ENCODE results near the gene FN1.

Gene FN1

DNA sequence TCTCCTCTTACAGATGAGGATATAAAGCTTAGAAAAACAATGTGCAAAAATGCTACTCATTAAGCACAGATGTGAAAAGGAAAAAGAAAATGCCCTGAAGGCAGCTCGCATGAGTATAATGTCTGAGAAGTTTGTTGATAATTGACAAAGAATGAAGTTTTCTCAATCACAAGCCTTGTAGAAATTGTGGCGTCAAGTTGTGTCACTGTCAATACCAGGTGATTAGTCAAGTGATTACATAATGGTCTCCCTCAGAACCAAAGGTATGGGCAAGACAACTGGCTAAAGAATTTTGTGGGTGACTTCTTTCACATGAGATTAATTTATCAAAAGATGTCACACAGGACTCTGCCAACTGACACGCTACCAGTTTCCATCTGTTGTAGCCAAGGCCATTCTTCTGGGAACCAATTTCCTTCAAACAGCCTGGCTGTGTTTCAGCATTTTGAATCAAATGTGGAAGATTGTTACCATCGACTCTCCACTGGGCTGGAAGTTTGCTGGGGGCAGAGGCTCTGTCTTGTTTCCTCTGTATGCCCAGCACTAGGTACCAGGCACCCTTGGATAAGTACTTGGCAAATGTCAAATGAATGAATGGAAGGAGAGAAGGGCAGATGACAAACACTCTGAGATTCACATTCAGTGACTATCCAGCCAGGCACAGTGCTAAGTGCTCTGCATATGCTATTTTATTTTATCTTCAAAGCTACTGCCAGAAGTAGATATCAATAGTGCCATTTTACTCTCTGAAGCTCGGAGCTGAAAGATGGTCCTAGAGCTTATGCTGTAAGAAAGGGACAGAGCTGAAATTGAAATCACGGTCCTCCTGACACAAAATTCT is 5.9 kb upstream of the FN1 start:
- DNase-seq, result no peak

DNA sequence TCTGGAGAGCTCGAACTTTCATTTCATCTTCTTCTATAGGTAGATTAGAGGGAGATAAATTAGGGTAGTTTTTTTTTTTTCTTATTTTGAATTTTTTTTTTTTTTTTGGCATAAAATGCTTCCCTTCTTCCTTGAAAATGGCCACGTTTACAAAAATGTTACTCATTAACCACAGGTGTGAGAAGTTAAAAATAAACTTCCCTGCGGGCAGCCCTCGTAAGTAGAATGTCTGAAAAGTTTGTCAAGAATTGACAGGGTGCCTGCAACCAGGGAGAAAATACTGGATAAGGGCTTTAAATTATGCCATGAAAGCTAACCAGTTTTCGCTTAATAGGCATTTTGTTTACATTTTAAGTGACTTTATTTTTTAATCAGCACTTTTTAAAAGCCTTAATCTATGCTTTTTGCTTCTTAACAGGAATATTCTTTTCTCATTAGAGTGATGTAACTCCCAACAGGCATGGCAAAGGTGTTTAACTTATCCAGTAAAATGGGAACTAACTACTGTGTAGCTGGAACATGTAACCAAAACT is 4.2 kb upstream of the FN1 start:
- no peak for DNase-seq

DNA sequence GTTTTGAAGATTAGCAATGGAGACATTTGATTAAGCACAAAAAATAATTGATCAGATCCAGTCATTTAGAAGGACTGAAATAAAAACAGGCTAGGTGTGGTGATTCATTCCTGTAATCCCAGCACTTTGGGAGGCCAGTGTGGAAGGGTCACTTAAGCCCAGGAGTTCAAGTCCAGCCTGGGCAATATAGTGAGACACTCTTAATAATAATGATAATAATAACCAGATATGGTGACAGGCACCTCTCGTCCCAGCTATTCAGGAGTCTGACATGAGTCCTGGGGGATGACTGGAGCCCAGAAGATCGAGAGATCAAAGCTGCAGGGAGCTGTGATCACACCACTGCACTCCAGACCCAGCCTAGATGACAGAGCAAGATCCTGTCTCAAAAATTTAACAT is 3.5 kb upstream of the FN1 start:
- no peak for DNase-seq

DNA sequence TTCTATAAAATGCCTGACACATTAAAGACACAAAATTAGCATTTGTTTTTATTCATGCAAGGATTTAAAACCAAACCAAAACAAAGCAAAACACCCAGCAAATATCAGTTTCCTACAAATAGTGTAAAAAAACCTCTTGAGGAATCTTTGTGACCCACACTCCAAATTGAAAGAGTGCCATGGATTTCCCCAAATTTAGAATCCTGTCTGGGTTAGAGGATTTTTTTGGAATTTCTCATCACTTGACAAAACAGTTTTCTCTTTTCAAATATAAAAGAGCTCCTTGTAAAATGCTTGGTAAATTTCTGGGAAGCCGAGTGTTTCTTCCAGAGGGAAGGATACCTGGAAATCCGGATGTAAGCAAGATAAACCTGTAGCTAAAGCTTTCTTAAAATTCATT is 1.7 kb upstream of the FN1 start:
- DNase-seq, result no peak

DNA sequence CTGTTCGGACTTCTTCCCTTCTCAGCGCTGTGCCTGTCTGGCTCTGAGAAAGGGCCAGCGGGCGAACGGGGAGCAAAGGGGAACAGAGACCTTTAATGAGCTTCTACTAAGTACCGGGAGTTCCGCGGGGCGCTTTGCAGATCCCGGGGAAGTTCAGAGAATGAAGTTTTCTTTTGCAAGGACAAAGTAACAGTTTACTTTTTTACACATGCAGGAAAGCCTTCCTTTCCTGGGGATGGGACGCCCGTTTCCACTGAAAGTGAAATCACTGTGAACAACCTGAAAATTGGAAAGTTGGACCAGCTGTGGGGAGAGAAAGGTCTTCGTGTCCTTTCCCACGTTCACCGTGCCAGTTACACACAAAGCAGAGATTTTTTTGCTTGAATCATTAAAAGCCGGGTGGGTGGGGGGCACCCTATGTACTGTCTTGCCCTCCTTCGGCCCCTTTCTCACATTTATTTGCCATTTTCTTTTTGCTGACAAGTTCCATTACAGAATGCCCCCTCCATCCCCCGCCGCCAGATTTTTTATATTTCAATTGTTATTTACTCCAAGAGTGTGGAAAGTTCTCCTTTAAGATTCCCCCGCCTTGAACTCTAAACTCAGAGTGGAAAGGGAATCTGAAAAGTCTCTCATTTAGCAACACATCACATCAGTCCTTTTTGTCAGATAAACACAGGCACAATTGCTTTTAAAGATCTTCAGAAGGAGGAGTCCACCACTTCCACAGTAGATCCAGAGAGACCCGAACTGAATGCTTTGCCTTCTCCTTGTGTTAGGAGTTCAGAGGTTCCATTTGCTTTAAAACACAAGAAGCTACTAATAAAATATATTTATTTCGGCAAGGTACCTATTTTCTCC is 1.1 kb upstream of the FN1 start:
- DNase-seq, result no peak

DNA sequence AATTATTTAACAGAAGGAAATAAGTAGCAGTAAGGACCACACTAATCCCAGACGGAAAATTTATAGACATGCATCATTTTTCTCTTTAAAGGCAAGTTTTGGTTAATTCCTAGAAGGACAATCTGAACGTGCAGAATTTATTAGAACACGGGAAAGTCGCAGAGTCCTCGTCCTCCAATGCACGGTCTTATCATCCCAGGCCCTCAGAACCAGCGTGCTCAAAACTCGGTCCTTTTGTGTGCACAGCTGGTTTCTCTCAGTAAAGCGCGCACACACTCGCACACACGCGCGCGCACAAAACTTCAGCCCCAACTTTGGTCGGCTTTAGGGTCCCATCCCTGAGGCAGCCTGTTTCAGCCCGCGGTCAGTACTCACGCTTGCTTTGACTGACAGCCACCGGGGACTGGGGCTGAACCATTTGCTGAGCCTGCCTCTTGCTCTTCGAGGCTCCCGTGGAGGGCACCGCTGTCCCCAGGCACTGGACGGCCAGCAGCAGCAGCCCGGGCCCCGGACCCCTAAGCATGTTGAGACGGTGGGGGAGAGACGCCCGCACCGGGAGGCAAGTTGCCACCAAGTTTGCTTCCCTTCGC is 493 bp downstream of the FN1 start:
- DNase-seq, result no peak

DNA sequence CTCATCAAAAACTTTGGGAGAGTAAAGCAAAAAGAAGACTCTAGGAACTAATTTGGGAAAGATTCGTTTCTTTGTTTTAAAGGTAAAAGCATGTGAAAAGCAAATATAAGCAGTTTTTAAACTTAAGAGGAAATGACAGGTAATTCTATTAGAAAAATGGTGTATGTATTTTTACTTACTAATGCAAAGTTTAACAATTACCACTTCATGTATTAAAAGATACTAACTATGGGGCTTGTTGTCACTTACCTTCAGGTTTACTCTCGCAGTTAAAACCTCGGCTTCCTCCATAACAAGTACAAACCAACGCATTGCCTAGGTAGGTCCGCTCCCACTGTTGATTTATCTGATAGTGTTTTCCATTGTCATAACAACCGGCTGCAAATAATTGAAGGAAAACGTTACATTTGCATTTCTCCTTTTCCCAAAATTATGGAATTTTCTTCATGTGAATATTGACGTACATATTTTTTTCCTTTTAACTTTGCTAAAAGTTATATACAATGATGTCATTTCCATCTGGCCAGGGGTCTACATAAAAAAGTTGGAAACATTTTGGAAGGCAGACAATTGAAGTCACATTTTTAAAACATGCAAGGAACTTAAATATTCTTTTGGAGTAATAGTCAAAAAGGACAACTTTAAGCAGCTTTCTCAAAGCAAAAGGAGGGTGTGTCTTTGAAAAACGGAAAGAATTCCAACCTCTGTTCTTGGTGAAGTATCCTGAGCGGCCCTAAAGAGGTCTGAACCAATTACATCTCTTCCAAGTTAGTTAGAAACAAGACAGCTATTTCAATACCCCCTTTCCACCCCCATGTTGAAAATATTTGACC is 1.2 kb downstream of the FN1 start:
- no peak for DNase-seq

DNA sequence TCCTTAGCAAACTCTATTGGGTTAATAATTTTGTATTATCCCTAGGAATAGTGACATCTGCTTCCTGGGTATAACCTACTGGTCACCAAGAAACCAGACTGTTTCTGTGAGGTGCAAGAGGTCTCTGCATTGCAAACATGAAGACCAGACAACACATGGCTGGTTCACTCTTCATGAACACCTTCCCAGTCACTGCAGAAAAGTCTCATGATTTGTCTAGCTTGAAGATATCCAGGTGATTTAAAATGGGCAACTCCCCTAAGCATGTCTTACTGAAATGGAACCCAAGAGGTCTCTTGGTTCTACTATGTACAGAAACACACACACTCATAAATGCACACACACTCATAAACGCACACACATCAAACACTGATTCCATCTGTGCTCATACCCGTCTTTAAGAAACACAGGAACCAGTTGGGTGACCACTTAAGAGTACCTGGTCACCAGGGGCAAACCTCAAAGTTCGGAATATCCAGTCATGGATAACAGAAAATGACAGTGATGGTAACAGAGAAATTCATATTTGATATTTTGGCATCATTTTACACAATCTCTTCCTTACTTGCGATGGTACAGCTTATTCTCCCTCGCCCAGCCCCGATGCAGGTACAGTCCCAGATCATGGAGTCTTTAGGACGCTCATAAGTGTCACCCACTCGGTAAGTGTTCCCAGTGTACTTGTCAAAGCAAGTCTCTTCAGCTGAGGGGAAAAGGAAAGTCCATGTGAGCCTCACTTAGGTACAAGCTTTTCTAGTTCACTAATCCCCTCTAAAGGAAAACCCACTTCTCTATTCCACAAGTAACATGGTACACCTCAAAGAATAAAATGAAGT is 2.9 kb downstream of the FN1 start:
- no peak for DNase-seq

DNA sequence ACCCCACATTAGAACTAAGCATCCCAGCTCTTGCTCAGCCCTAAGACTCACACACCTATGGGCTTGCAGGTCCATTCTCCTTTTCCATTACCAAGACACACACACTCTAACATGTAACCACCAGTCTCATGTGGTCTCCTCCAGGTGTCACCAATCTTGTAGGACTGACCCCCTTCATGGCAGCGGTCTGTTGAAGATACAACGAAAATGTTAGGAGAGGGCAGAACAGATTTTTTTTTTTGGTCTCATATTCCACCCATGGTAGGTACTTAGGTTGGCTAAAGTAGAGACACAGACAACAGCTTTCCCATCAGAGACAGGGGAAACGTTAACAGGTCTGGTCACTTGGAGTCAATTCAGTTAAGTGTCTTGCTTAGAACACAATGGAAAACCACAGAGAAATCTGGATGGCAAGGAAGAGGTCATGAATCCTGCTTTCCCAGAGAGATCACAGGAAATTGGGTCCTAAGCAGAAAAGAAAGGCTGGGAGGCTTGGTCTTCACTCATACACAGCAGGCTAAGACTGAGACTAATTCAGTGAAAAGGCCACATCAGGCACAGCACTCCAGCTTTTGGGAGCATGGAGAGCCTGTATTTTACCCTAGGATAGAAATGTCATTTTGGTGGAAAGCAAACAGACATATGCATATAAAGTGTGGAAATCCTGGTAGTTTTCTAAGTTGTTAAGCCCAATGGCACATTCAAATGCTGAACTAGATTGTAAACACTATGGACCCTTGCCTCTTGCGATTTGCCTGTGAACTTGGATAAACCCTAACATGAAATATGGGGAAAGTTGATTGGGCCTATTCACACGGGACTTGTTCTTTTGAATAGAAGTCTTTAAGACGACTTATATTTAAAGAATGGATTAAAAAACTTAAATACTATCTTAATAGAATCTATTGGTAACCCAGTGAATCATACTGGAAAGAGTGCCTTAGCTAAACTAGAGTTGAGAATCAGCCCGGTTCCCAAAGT is 3.8 kb downstream of the FN1 start:
- no peak for DNase-seq

DNA sequence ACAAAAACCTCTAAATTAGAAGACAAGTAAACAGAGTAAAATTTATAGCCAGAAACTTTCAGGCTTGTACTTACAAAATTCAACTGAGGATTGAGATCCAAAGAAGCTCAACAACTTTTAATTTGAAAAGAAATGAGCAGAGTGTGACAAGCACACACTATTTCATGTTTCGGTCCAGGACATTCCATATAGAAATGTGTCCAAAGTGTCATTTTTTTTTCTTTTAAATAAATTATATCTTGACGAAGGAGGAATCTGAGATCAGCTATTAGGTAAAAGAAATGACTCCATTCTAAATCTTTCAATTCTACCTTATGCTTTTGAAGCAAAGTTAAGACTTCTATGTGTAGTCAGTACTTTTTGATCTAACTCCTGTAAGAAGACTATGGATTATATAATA is 4.6 kb downstream of the FN1 start:
- no peak for DNase-seq

DNA sequence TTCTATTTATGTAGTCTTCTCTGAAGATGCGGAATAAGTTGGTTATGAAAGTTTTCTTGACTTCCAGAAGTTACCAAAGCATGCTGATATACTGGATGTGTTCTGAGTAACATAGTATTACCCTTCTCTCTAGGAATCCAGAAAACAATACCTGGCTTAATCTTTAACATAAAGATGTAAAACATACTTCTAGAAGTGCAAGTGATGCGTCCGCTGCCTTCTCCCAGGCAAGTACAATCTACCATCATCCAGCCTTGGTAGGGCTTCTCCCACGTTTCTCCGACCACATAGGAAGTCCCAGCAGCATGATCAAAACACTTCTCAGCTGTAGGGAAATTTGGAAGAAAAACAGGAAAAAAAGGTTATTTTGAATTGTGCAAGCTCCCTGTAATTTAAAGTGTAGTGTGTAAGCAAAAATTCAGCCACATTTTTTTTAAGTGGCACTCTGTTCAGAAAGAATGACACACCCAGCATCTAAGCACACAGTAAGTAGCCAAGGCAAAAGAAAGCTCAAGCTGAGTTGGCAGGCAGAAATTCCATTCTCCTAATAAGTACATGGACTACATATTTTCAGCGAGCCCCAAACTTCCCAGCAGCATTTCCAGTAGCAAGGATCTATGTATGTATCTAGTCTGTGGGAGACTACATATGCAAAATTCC is 5.2 kb downstream of the FN1 start:
- DNase-seq, result no peak

DNA sequence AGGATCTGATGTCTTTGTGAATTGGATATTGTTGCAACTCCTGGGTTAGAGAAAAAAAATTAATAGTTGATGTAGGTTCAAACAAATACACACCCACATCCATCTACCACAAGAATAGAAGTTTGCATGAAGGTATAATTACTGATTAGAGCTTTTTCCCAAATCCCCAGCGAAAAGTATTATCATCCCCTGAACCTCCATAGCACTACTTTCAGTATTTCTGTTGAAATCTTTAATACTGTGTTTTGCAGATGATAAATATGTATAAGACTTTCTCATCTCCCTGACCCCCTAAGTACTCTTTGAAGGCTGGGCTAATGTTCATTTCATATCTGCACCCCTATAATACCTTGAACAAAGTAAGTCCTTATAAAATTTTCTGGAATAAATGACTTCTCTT is 6.4 kb downstream of the FN1 start:
- no peak for DNase-seq

DNA sequence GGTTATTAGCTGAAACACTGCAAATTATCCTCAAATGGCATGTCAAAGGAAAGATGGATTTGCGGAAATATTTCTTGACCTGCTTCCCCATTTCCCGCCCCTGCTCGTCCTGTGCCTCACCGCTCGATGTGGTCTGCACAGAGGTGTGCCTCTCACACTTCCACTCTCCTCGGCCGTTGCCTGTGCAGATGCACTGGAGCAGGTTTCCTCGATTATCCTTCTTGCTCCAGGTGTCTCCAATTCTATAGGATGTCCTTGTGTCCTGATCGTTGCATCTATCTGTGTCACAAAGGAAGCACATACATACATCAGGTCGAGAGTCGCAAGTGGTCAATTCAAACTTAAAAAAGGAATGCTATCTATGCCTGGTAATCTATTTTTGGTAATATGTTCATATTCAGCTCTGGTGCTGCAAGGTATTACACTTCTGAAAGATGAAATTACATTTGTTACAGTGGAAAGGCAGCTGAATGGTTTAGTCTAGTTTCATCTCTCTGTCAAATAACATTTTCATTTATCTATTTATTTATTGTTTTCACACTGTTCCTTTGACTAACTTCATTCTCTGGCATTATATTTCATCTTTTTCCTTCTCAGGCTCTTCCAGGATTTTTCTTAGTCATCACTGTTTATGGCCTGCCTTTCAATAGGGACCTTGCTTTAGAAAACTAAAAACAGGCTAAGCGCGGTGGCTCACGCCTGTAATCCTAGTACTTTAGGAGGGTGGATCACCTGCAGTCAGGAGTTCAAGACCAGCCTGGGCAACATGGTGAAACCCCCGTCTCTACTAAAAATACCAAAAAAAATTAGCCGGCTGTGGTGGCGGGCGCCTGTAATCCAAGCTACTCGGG is 7.6 kb downstream of the FN1 start:
- DNase-seq, result no peak

DNA sequence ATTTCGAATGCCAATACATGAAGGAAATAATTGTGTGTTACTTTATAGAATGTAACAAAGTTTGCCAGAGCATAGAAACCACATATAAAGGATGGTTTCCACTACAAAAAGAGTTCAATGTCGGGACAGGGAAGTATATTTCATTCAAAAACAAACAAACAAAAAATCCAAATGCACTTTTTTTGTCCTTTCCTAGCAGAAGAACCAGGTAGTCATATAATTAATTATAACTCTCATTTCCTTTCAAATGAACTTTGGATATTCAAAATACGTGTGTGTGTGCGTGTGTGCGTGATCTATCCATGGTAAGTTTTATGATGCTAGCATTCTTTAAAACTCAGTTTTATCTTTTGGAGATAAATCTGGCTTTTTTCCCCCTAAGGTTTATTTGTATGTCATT is 8.3 kb downstream of the FN1 start:
- DNase-seq, result no peak

DNA sequence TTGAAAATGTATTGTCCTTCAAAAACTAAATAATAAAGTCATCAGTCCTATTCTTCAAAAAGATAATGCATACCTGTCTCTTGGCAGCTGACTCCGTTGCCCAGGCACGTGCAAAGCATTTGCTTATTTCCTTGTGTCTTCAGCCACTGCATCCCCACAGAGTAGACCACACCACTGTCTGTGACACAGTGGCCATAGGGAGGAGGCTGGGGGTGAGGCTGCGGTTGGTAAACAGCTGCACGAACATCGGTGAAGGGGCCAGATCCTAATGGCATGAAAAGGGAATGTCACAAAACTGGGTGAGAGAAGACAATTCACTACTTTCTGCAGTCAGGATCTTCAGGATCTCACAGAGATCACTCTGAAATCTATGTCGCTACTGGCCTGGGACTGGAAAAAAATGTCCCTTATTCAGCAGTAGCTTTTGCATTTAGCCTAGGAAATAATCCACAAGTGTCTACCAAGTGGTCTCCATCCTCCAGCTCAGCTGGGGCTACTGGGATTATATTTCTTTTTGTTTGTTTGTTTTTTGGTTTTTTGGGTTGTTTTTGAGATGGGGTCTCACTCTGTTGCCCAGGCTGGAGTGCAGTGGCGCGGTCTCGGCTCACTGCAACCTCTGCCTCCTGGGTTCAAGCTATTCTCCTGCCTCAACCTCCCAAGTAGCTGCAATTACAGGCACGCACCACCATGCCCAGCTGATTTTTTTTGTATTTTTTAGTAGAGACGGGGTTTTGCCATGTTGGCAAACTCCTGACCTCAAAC is 10.7 kb downstream of the FN1 start:
- DNase-seq, result no peak

DNA sequence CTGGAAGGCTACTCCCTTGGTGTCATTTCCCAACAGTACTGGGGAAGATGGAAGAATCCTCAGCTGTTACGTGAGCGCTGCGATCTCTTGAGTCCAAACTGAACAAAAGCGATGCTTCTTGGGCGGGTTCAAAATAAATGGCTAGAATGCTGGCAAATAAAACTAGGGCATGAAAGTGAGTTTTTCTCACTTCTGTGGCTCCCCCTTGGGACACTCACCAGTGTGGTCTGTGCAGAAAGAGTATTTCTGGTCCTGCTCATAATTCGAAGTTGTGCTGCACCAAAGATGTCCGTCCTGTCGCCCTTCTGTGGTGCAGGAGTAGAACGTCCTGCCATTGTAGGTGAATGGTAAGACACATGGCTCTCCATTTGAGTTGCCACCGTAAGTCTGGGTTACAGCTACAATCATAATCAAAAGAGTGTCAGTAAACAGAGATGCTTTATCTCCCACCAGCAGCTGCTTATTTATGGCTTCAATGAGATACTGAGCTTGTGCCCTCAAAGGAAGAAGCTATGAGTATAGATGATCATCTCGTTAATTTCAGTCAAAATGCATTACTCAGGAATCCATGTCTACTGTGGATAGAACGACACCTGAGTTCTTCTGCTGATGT is 11.8 kb downstream of the FN1 start:
- no peak for DNase-seq

DNA sequence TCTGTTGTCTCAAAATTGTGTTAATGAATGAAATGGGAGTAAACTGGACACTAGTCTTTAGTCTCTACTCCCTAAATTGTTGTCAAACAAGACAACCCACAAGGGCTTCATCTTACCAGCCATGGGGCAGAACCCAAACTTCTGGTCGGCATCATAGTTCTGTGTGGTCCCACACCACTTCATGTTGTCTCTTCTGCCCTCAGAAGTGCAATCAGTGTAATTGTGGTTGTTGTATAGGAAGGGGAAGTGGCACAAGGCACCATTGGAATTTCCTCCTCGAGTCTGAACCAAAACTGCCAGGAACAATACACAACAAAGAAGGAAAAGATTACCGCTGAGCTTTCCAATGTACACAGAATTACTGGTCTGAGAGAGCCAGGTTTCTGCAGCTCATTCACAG is 12.6 kb downstream of the FN1 start:
- DNase-seq, result no peak

DNA sequence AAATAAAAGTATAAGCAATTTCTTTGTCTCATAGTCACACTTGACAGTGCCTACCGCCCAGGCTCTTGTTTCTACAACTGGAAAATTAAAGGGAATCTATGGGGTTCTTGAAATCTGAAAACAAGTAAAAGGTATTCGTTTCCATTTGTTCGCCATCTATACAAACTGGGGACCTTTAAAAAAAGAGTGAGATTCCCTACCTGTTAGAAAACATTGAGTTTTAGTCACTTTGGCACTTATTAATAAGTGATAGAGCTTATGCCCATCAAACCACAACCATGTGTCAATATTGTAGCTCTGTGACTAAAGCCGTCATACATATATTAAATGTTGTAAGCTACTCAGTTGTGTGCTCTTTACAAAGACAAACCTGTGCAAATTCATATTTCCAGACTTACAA is 13.2 kb downstream of the FN1 start:
- DNase-seq, result no peak

Data from cerebellar nuclear complex (tissue), 1 donor.